ENCODE results near the gene UQCR11. TPM values are rescaled to one million over a fixed set of nuclear protein-coding genes. Genes with fewer than 3 reads are reported as not detected.

The UQCR11 gene
- total RNA-seq, 1 donor from 2014 or later: 184 TPM

GRCh38 chr19:1633269-1633826, 28.1 kb upstream of the UQCR11 start:
- Mint-ChIP-seq H3K9me3 (ENCODE audit: low read depth) (no peaks in the 10 kb centered on the region), H3K4me1 (ENCODE audit: low read depth) (no peaks in the 10 kb centered on the region), H3K27me3 (ENCODE audit: low read depth) (no peaks in the 10 kb centered on the region), H3K36me3 (ENCODE audit: low read depth) (peaks cover 12% of the 10 kb centered on the region), H3K27ac (ENCODE audit: unreplicated experiment) (no peak overlapping the region), H3K4me3 (ENCODE audit: unreplicated experiment) (no peak overlapping the region)
- no peak for TF ChIP-seq CTCF (IDR thresholded peaks at IDR 0.05)
- no peak for DNase-seq (ENCODE audit: low spot score)

- Mint-ChIP-seq H3K4me3 (ENCODE audit: unreplicated experiment) (no peak overlapping the region), H3K4me1 (ENCODE audit: low read depth) (no peaks in the 10 kb centered on the region), H3K27ac (ENCODE audit: unreplicated experiment) (no peak overlapping the region), H3K36me3 (ENCODE audit: low read depth) (peaks cover 9% of the 10 kb centered on the region), H3K9me3 (ENCODE audit: low read depth) (no peaks in the 10 kb centered on the region), H3K27me3 (ENCODE audit: low read depth) (no peaks in the 10 kb centered on the region)
- no peak for DNase-seq (ENCODE audit: low spot score)
- TF ChIP-seq CTCF (IDR thresholded peaks at IDR 0.05): no peak
These were observed 27.4 kb upstream of the UQCR11 start for GRCh38 chr19:1632462-1633268.

- TF ChIP-seq CTCF (IDR thresholded peaks at IDR 0.05): no peak
- no peak for DNase-seq (ENCODE audit: low spot score)
- Mint-ChIP-seq H3K36me3 (ENCODE audit: low read depth) (peaks cover 9% of the 10 kb centered on the region), H3K27ac (ENCODE audit: unreplicated experiment) (no peak overlapping the region), H3K27me3 (ENCODE audit: low read depth) (no peaks in the 10 kb centered on the region), H3K4me1 (ENCODE audit: low read depth) (no peaks in the 10 kb centered on the region), H3K4me3 (ENCODE audit: unreplicated experiment) (no peak overlapping the region), H3K9me3 (ENCODE audit: low read depth) (no peaks in the 10 kb centered on the region)
These were observed 26.4 kb upstream of the UQCR11 start for GRCh38 chr19:1631557-1632100.

GRCh38 chr19:1630811-1631210, 25.5 kb upstream of the UQCR11 start:
- Mint-ChIP-seq H3K4me1 (ENCODE audit: low read depth) (no peaks in the 10 kb centered on the region), H3K27me3 (ENCODE audit: low read depth) (no peaks in the 10 kb centered on the region), H3K9me3 (ENCODE audit: low read depth) (no peaks in the 10 kb centered on the region), H3K4me3 (ENCODE audit: unreplicated experiment) (no peak overlapping the region), H3K27ac (ENCODE audit: unreplicated experiment) (no peak overlapping the region), H3K36me3 (ENCODE audit: low read depth) (peaks cover 10% of the 10 kb centered on the region)
- DNase-seq (ENCODE audit: low spot score): no peak
- TF ChIP-seq CTCF (IDR thresholded peaks at IDR 0.05): no peak

- H3K36me3 Mint-ChIP-seq (ENCODE audit: low read depth): peaks cover 5% of the 10 kb centered on the region
- no peaks in the 10 kb centered on the region for H3K27me3 Mint-ChIP-seq (ENCODE audit: low read depth)
- no peaks in the 10 kb centered on the region for H3K4me1 Mint-ChIP-seq (ENCODE audit: low read depth)
These were observed 24.8 kb upstream of the UQCR11 start for GRCh38 chr19:1630012-1630411.

More at GRCh38 chr19:1630012-1630411, 24.8 kb upstream of the UQCR11 start:
- H3K4me3 Mint-ChIP-seq (ENCODE audit: unreplicated experiment): no peak overlapping the region
- no peak for DNase-seq (ENCODE audit: low spot score)
- TF ChIP-seq CTCF (IDR thresholded peaks at IDR 0.05): no peak
- no peaks in the 10 kb centered on the region for H3K9me3 Mint-ChIP-seq (ENCODE audit: low read depth)
- no peak overlapping the region for H3K27ac Mint-ChIP-seq (ENCODE audit: unreplicated experiment)
